ENCODE results near the gene PLCD3. TPM values are rescaled to one million over a fixed set of nuclear protein-coding genes. Genes with fewer than 3 reads are reported as not detected.

PLCD3 gene
- total and polyA plus RNA-seq, 2 of the 4 experiments (the other 2 are of a cell fraction), result 5.6 to 36.6 TPM

DNA sequence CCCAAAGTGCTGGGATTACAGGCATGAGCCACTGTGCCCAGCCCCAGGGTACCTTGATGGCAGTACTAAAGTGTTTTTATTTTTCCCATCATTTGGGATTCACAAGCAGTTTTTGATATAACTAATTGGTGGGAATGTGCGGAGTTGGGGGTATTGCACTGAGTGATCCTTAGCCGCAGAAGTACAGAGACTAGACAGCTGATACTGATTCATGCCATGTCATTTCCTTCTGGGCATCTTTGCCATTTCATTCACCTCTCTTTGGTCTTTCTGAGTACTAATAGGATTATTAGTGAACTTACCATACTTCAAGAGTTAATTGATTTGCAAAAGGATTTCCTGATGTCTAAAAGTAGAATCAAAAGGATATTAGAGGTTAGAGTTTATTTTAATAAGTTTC is 61.5 kb downstream of the PLCD3 start:
- no peak overlapping the region for H2AFZ ChIP-seq (replicated peaks; ENCODE audit: low read length, poor library complexity)
- no TSS peak for BruUV-seq (replicated peaks)
- H3K9me3 ChIP-seq (ENCODE audit: control insufficient read depth, insufficient read depth, low read length), result no peaks in the 10 kb centered on the region
- no peak overlapping the region for H2AK5ac ChIP-seq (ENCODE audit: low read depth, low read length)
- H2BK5ac ChIP-seq (ENCODE audit: low read depth, low read length, poor library complexity, severe bottlenecking), result no peak overlapping the region
- CTCF ChIA-PET, result no interaction called here
- no peak overlapping the region for H3K27ac ChIP-seq (ENCODE audit: insufficient read depth, low read length)
- no peak overlapping the region for H3K9ac ChIP-seq (ENCODE audit: low read depth, low read length)
- no CpG with 5 or more reads among the region's 2 CpGs for WGBS, 2 experiments (ENCODE audit: extremely low coverage in 2 of 2, insufficient read length in 1 of 2)
- no peak overlapping the region for H3K56ac ChIP-seq (ENCODE audit: extremely low read depth, insufficient read depth, low read length)
- H4K91ac ChIP-seq (ENCODE audit: insufficient read depth, low read depth, low read length), result no peak overlapping the region
- H3K4me2 ChIP-seq (ENCODE audit: low read depth, low read length), result no peak overlapping the region
- no peak overlapping the region for H3K23ac ChIP-seq (ENCODE audit: low read depth, low read length)
- H2BK20ac ChIP-seq (ENCODE audit: low read depth, low read length), result no peak overlapping the region
- dilution Hi-C loops (cut with HindIII; ENCODE audit: low sequenced_read_pairs, unreplicated experiment), result no loop called here
- H3K36me3 ChIP-seq (ENCODE audit: control insufficient read depth, insufficient read depth, low read length), result peaks cover 24% of the 10 kb centered on the region
- no peak overlapping the region for H4K5ac ChIP-seq (ENCODE audit: low read depth, low read length)
- H3K18ac ChIP-seq (ENCODE audit: low read depth, low read length), result no peak overlapping the region
- H3K4ac ChIP-seq (ENCODE audit: low read depth, low read length), result no peak overlapping the region
- H2BK120ac ChIP-seq (ENCODE audit: low read depth, low read length), result no peak overlapping the region
- H3K27me3 ChIP-seq (ENCODE audit: control insufficient read depth, insufficient read depth, low read length), result no peaks in the 10 kb centered on the region
- DNase-seq (no peak), ATAC-seq (ENCODE audit: low read depth) (no peak)
- POLR2A ChIA-PET (ENCODE audit: unreplicated experiment), result no interaction called here
- intact Hi-C loops (cut with micrococcal nuclease), result no loop called here
- H3K4me3 ChIP-seq (ENCODE audit: insufficient read depth, low read depth, low read length), result no peak overlapping the region
- H3K79me1 ChIP-seq (ENCODE audit: low read depth in 1 of 2, low read length in 2 of 2), result peaks cover 28 to 64% of the 10 kb centered on the region in 2 experiments
- H3K4me1 ChIP-seq (ENCODE audit: control insufficient read depth, insufficient read depth, low read length), result peaks cover 9% of the 10 kb centered on the region
- no peak overlapping the region for H2BK15ac ChIP-seq (ENCODE audit: low read depth, low read length)
- H4K8ac ChIP-seq (ENCODE audit: low read depth in 2 of 2, low read length in 2 of 2), result no peak overlapping the region
- in situ Hi-C loops (cut with MboI; ENCODE audit: low sequenced_read_pairs), result no loop called here
- no peak overlapping the region for H2AK9ac ChIP-seq (replicated peaks; ENCODE audit: low read depth, low read length, poor library complexity)
- H3K9me1 ChIP-seq (ENCODE audit: insufficient read depth, low read length), result peaks cover 10% of the 10 kb centered on the region
- no peak overlapping the region for H3K14ac ChIP-seq (replicated peaks; ENCODE audit: low read depth, low read length)
- H4K20me1 ChIP-seq (ENCODE audit: insufficient read depth, low read length), result peaks cover 9% of the 10 kb centered on the region
- TF ChIP-seq, protein P1, sequence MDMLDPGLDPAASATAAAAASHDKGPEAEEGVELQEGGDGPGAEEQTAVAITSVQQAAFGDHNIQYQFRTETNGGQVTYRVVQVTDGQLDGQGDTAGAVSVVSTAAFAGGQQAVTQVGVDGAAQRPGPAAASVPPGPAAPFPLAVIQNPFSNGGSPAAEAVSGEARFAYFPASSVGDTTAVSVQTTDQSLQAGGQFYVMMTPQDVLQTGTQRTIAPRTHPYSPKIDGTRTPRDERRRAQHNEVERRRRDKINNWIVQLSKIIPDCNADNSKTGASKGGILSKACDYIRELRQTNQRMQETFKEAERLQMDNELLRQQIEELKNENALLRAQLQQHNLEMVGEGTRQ (IDR thresholded peaks at IDR 0.05; ENCODE audit: low read depth, low read length), result no peak
- no peak for TF ChIP-seq MAFK (IDR thresholded peaks at IDR 0.05; ENCODE audit: low read depth, low read length)
- no peak for TF ChIP-seq BHLHE40 (IDR thresholded peaks at IDR 0.05; ENCODE audit: low read depth, low read length)
- no peak for TF ChIP-seq FOS (IDR thresholded peaks at IDR 0.05; ENCODE audit: low read depth, low read length)
- no peak for TF ChIP-seq CHD1 (IDR thresholded peaks at IDR 0.05; ENCODE audit: low read depth, low read length)
- no peak for TF ChIP-seq RCOR1 (IDR thresholded peaks at IDR 0.05; ENCODE audit: insufficient replicate concordance, low read length)
- no peak for TF ChIP-seq RAD21 (IDR thresholded peaks at IDR 0.05; ENCODE audit: low read length)
- no peak for TF ChIP-seq MXI1 (IDR thresholded peaks at IDR 0.05; ENCODE audit: borderline replicate concordance, low read depth, low read length)
- TF ChIP-seq POLR2A (IDR thresholded peaks at IDR 0.05; ENCODE audit: low read depth, low read length), result no peak
- TF ChIP-seq, protein P2, sequence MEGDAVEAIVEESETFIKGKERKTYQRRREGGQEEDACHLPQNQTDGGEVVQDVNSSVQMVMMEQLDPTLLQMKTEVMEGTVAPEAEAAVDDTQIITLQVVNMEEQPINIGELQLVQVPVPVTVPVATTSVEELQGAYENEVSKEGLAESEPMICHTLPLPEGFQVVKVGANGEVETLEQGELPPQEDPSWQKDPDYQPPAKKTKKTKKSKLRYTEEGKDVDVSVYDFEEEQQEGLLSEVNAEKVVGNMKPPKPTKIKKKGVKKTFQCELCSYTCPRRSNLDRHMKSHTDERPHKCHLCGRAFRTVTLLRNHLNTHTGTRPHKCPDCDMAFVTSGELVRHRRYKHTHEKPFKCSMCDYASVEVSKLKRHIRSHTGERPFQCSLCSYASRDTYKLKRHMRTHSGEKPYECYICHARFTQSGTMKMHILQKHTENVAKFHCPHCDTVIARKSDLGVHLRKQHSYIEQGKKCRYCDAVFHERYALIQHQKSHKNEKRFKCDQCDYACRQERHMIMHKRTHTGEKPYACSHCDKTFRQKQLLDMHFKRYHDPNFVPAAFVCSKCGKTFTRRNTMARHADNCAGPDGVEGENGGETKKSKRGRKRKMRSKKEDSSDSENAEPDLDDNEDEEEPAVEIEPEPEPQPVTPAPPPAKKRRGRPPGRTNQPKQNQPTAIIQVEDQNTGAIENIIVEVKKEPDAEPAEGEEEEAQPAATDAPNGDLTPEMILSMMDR (conservative IDR thresholded peaks at IDR 0.05; ENCODE audit: low read depth, low read length), result no peak
- TF ChIP-seq CEBPB (IDR thresholded peaks at IDR 0.05; ENCODE audit: low read depth, low read length), result no peak
- TF ChIP-seq RFX5 (IDR thresholded peaks at IDR 0.05; ENCODE audit: low read depth, low read length), result no peak
- no peak for TF ChIP-seq MAZ (IDR thresholded peaks at IDR 0.05; ENCODE audit: borderline replicate concordance, low read depth, low read length)
- TF ChIP-seq, protein P3, sequence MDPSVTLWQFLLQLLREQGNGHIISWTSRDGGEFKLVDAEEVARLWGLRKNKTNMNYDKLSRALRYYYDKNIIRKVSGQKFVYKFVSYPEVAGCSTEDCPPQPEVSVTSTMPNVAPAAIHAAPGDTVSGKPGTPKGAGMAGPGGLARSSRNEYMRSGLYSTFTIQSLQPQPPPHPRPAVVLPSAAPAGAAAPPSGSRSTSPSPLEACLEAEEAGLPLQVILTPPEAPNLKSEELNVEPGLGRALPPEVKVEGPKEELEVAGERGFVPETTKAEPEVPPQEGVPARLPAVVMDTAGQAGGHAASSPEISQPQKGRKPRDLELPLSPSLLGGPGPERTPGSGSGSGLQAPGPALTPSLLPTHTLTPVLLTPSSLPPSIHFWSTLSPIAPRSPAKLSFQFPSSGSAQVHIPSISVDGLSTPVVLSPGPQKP (IDR thresholded peaks at IDR 0.05; ENCODE audit: borderline replicate concordance, low read depth, low read length), result no peak
- no peak for TF ChIP-seq SMC3 (IDR thresholded peaks at IDR 0.05; ENCODE audit: low read depth, low read length)
- TF ChIP-seq NFE2L2 (IDR thresholded peaks at IDR 0.05; ENCODE audit: low read depth, low read length), result no peak
